SU-DHL-6 (cell line): ENCODE results near the gene BCL2.

Experiments
- EZH2phosphoT487 ChIP-seq: fragments of 200-600 bp; sonication (generic), shearing (Covaris generic); conservative IDR thresholded peaks from 2 replicates; pipeline ENCODE4 v1.6.1; 2018; ENCODE audit warnings: mild to moderate bottlenecking, antibody characterized with exemption, low read length, moderate library complexity, mixed read lengths
- TF ChIP-seq, protein P1 (sequence below): fragments of 200-600 bp; sonication (generic); IDR thresholded peaks from one replicate; pipeline ENCODE4 v1.5.1; 2017; ENCODE audit warnings: antibody characterized with exemption, mild to moderate bottlenecking, low read length, moderate library complexity; ENCODE audit not compliant: insufficient read depth, poor library complexity, severe bottlenecking

DNA sequence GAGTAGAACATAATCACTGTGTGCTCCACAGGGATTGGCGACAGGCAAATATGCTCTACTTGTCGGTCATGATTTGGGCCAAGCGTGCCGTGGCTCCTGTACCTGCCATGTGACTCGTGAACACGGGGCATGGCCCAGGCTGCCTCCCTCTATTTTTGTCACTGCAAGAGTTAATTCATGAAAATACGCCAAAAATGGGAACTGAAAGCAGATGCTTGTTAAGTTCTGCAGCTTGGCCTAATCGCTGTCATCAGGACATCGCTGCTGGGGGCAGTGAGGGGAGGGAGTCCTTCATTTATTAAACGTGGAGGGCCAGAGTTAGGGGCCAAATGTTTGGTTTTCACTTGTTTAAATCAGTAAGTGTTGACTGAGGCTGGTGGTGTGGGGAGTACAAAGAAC is 177.8 kb downstream of the BCL2 start:
- TF ChIP-seq, protein P1, sequence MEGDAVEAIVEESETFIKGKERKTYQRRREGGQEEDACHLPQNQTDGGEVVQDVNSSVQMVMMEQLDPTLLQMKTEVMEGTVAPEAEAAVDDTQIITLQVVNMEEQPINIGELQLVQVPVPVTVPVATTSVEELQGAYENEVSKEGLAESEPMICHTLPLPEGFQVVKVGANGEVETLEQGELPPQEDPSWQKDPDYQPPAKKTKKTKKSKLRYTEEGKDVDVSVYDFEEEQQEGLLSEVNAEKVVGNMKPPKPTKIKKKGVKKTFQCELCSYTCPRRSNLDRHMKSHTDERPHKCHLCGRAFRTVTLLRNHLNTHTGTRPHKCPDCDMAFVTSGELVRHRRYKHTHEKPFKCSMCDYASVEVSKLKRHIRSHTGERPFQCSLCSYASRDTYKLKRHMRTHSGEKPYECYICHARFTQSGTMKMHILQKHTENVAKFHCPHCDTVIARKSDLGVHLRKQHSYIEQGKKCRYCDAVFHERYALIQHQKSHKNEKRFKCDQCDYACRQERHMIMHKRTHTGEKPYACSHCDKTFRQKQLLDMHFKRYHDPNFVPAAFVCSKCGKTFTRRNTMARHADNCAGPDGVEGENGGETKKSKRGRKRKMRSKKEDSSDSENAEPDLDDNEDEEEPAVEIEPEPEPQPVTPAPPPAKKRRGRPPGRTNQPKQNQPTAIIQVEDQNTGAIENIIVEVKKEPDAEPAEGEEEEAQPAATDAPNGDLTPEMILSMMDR, result no peak
- no peak for TF ChIP-seq EZH2phosphoT487
